Suppressor macrophage treated with lipopolysaccharide for 1 hour (primary cell): Measurements from ENCODE around the gene DHX58.
A peak's percentile ranks its signal among the peaks of the same experiment; 100 is the strongest.

Experiments
- DNase-seq, 3 donors: peaks; one replicate each; pipeline ENCODE4 v3.0.0-alpha.2; 2020 to 2022

Gene DHX58

DNA sequence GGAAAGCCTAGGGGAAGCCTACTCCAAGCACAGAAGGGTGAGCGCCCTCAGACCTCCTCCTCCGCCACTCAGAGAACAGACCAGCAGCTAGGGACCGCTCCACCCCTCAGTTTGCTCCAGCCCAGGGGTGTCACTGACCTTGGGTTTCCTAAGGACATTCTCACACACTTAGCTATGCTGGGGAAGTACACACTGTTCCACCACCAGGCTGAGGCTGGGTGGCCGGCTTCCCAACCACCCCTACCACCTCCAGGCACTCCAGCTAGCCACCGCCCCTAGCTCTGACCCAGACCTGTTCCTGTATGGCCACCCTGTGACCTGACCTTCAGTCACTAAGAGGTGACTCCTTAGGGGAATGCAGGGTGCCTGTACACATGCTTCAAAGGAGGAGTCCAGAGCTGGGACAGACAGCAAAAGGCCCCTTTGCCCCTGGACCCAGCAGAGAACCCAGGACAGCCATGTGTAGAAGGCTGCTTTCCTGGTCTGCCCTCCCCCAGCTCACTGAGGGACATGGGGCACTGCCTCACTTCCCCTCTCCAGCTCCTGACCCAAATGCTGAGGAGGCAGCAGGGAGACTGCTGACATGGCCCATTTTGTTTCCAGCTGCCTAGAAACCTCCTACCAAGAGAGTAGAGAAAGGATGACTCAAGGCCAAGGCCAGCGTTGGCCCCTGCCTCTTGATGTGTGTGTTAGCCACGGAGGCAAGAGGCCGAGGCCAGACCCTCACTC, 16.8 kb upstream of the DHX58 start:
- peak; percentile 83 to 87 (median 84) for DNase-seq

DNA sequence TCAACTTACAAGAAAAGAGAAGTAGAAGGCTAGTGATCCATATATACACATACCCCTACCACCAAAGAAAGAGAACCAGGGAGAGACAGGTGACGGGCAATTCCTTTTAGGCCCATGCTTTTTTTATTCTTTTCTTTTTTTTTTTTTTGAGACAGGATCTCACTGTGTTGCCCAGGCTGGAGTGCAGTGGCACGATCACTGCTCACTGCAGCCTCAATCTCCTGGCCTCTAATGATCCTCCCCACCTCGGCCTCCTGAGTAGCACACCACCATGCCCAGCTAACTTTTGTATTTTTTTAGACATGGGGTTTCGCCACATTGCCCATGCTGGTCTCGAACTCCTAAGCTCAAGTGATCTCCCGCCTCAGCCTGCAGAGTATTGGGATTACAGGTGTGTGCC, 14.9 kb upstream of the DHX58 start:
- no peak for DNase-seq

GRCh38 chr17:42126836-42127235, 14.3 kb upstream of the DHX58 start:
- no peak for DNase-seq

DNA sequence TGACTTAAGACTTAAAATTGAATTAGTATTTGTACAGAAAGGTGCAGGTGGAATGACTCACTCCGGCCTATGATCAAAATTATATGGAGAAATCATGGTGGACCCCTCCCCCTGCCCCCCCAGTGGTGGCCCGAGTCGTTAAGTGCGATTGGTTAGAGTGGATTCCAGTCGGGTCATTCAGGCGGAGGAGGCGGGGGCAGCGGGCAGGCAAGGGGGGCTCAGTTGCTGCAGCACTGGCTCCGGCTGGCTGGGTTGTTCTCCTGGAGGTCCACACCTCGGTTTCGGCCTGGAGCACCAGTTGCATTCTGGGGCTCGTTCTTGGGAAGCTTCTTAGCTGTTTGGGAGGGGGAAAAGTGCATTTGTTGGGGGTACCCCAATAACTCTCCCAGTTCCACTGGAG, 13.1 kb upstream of the DHX58 start:
- no peak for DNase-seq

DNA sequence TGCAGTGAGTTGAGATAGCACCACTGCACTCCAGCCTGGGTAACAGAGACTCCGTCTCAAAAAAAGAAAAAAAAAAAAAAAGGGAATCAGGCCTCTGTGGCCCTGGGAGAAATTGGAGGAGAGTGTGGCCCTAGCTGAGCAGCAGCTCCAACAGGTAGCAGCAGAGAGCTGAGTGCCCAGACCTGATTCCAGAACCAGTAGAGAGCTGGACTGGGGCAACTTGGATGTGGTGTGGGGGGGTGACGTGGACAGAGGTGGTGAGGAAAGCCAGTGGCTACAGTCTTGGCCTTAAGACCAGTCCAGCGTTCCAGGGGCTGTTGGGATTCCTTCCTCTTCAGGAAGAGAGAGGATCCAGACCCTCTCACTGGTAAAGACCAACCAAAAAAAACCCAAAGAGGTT, 11.7 kb upstream of the DHX58 start:
- no peak for DNase-seq

- no peak for DNase-seq
Measured at GRCh38 chr17:42122371-42123303, 10.1 kb upstream of the DHX58 start, which contains the start of gene HSPB9. Gene HSPB9 (plus strand): TSS chr17:42122804. CDS start chr17:42122851, 47 bp downstream.

GRCh38 chr17:42120770-42121769, 8.6 kb upstream of the DHX58 start, which contains the start of gene KAT2A:
Gene KAT2A (minus strand): TSS chr17:42121367. CDS start chr17:42121304, 63 bp downstream.
- DNase-seq, result peak; percentile 85 to 93 (median 90)

GRCh38 chr17:42120161-42120769, 7.8 kb upstream of the DHX58 start:
- DNase-seq, result no peak

- no peak for DNase-seq
Measured at GRCh38 chr17:42119301-42119700, 6.8 kb upstream of the DHX58 start.

DNA sequence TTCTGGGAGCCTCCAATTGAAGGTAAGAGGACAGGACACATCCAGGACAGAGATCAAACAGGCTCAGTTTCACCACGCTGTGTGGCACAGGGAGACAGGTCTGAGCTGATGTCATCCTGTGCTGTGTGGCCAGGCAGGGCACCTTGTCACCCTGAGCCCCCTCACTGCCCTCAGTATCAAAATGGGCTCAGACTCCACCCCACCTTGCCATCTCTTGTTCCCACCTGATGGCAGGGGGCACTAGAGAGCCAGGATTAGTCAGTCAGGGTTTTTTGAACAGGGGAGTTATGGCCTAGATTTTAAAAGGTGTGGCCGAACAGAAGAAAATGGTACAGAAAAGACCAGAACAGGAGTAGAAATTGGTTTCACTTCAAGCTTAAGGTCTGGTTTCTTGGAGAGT, 6.0 kb upstream of the DHX58 start:
- DNase-seq, result peak; percentile 46 to 63 (median 49)

- no peak for DNase-seq
Measured at GRCh38 chr17:42118126-42118510, 5.6 kb upstream of the DHX58 start.

GRCh38 chr17:42117397-42118125, 5.0 kb upstream of the DHX58 start:
- no peak for DNase-seq

DNA sequence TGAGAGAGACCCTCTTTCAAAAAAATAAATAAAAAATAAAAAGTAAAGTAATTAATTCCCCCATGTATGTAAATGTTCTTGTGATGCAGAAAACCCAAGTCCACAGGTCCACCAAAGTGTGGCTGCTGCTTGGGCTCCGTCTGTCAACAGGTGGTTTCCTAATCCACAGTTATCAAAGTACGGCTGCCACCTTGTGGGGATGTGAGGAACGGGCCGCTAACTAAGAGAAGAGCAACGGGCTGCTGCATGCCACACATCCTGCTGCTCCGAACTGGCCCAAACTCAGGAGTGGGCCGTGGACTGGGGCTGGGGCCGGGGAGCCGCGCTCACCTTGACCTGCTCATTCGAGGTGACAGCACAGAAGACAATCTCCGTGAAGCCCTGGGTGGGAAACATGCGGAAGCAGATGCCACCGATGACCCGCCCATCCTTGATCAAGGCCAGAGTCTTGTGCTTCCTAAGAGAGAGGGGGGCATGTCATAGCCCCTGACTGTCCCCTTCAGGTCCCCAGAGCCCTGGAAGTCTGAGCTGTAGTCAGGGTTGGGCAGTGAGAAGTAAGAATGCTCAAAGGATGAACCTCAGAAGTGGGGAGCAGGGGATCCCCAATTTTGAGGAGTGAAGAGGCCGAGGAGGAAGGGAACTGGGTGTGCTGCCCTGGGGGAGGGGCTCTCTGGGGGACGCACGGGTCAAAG, 4.3 kb upstream of the DHX58 start:
- DNase-seq, result peak; percentile 89 to 92 (median 90)

DNA sequence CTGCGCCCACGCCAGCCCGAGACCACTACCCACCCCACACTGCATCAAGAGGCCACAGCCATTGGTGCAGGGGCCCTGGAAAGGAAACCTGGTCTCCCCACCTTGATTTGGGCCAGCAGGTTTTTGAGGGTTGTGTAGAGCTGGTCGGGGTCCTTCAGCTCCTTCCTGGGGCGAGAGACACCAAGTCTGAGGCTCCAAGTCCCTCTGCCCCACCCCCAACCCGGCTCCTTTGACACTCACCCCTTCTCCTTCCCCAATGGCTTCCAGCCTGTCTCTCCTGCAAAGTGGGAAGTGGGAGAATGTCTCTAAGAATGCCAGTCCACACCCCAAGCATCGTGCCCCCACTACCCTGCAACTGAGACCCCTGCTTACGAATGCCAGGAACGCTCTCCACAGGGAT, 1.6 kb upstream of the DHX58 start:
- no peak for DNase-seq

GRCh38 chr17:42113293-42114069, 967 bp upstream of the DHX58 start:
- DNase-seq, result no peak

- DNase-seq, result peak; percentile 93 to 97 (median 96)
Measured at GRCh38 chr17:42111871-42112551, 503 bp downstream of the DHX58 start.

GRCh38 chr17:42111265-42111636, 1.3 kb downstream of the DHX58 start:
- no peak for DNase-seq

- DNase-seq, result no peak
Measured at GRCh38 chr17:42110301-42111264, 1.9 kb downstream of the DHX58 start.
